Measurements from ENCODE around the gene IPO9.
"Not testable (repeated sequence)": the region's sequence is repeated elsewhere in the genome, so short reads cannot be mapped to it uniquely, and the experiment has no call there.

Gene IPO9

DNA sequence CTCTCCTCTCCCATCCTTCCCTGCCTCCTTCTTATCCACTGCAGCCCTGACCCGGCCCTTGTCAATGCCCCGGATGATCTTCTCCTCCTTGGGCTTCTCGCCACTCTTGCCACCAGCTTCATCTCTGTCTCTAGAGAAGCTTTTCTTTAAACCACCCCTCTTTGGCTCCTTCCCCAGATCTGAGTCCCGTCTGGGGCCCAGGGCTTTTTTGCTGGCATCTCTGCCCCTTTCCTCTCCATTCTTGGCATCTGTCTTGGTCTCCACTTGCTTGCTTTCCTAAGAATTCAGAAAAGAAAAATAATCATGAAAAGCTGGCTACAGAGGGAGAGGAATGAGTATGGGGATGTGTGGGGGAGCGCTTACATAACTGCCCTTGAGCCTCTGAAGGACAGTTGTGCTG lies 71.5 kb downstream of the IPO9 start:
- DNase-seq (ENCODE audit: low read depth): no peak
- H3K4me3 ChIP-seq (ENCODE audit: low read length): no peak overlapping the region
- TF ChIP-seq CTCF (IDR thresholded peaks at IDR 0.05; ENCODE audit: insufficient read depth, low read depth, low read length, missing control alignments): no peak

GRCh38 chr1:201901036-201901435 lies 72.1 kb downstream of the IPO9 start:
- DNase-seq (ENCODE audit: low read depth): not testable (repeated sequence)

DNA sequence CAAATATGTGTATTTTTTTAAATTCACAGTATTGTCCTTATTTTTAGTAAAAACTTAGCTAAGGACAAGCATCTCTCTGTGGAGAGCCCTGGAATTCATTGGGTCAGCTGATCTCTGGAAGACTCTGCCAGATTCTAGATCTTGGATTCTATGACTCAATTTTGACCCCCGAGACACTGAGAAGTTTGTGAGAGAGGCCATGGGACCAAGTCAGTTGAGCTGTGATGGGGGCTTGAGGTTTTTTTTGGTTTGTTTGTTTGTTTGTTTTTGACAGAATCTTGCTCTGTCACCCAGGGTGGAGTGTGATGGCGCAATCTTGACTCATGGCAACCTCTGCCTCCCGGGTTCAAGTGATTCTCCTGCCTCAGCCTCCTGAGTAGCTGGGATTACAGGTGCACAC lies 73.2 kb downstream of the IPO9 start:
- H3K4me3 ChIP-seq (ENCODE audit: low read length): no peak overlapping the region
- TF ChIP-seq CTCF (IDR thresholded peaks at IDR 0.05; ENCODE audit: insufficient read depth, low read depth, low read length, missing control alignments): no peak
- DNase-seq (ENCODE audit: low read depth): no peak

More at GRCh38 chr1:201901036-201901435, 72.1 kb downstream of the IPO9 start:
- not testable (repeated sequence) for H3K4me3 ChIP-seq (ENCODE audit: low read length)

- no peak for TF ChIP-seq CTCF (IDR thresholded peaks at IDR 0.05; ENCODE audit: insufficient read depth, low read depth, low read length, missing control alignments)
- no peak overlapping the region for H3K4me3 ChIP-seq (ENCODE audit: low read length)
Measured at GRCh38 chr1:201903135-201903534, 74.2 kb downstream of the IPO9 start.

DNA sequence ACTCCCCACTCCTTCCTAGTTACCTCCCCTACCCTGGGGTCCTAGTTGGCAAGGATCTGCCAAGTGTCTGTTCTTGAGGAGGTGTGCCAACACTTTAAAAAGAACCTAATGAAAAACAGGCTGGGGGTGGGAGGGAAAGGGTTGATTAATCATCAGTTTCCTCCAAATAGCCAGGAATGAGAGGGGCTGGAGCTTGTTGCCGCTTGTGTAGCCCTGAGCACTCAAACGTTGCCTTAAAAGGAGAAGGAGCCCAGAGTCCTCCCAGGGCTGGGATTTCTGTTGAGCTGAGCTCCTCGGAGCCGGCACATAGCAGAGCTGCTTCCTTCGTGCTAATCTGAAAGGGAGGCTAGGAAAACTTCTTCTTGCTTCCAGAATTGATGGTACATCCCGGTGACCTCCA lies 75.6 kb downstream of the IPO9 start:
- no peak for TF ChIP-seq CTCF (IDR thresholded peaks at IDR 0.05; ENCODE audit: insufficient read depth, low read depth, low read length, missing control alignments)
- peak; percentile 86 for DNase-seq (ENCODE audit: low read depth)
- H3K4me3 ChIP-seq (ENCODE audit: low read length): no peak overlapping the region

More at GRCh38 chr1:201903135-201903534, 74.2 kb downstream of the IPO9 start:
- no peak for DNase-seq (ENCODE audit: low read depth)

DNA sequence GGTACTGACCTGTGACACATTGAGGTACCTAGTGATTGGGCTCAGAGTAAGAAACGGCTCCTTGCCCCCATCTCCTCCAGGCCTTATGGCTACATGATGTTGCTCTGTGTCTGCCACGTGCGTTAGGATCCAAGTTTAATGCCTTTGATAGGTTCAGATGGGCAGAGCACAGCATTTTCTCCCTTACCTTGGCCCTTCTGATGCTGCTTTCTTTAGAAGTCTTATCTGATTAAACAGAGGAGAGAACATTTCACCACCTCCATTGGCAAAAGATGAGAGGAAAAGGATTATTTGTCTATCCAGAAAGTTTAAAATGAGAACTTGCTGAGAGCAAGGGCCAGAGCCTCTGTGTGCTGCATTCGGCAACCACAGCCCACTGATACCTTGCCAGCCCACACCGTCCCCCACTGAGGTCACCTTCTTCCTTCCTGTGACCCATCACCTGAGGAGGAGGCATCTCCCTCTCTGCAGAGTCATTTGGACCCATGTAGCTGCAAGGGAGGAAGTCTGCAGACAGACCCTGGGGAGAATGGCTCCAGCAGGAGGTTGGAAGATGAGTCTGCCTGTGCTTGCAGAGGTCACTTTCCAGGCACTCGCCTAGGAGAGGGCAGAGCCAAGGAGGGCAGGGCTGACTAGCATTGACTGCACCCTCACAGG lies 76.4 kb downstream of the IPO9 start:
- no peak overlapping the region for H3K4me3 ChIP-seq (ENCODE audit: low read length)
- no peak for TF ChIP-seq CTCF (IDR thresholded peaks at IDR 0.05; ENCODE audit: insufficient read depth, low read depth, low read length, missing control alignments)
- DNase-seq (ENCODE audit: low read depth): no peak

DNA sequence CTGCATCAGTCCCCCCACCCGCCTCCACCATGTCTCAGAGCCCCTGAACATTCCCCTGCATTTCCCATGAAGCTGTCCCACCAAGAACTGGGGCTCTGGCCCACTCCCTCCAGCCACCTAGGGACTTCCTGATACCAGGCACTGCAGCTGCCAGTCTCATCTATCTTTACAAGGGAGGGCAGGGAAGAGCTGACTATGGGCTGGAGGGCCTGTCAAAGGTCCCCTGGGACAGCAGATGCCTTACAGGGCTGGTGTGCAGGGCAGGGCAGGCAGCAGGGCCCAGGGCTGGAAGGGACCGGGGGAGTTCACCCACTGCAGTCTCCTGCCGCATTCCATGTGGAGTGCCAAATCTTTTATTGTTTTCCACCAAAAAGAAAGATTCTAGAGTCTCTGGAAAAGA lies 77.4 kb downstream of the IPO9 start:
- TF ChIP-seq CTCF (IDR thresholded peaks at IDR 0.05; ENCODE audit: insufficient read depth, low read depth, low read length, missing control alignments): no peak
- DNase-seq (ENCODE audit: low read depth): no peak
- H3K4me3 ChIP-seq (ENCODE audit: low read length): no peak overlapping the region
